Esophagus muscularis mucosa (tissue), 4 donors: ENCODE data around the gene TUBGCP3.

Source experiments
- CTCF ChIP-seq, 3 experiments: fragments of 200-600 bp in 2 of 3; fragments of 450-650 bp in 1 of 3; sonication (generic) in 2 of 3; IDR thresholded peaks; one replicate each; pipeline ENCODE4 v1.5.1; 2017 to 2019; ENCODE audit warnings: antibody characterized with exemption in 3 of 3, mild to moderate bottlenecking in 2 of 3, moderate library complexity in 1 of 3
- EP300 ChIP-seq: sonication (generic); formaldehyde crosslinking; IDR thresholded peaks from one replicate; pipeline ENCODE4 v1.6.1; 2017; ENCODE audit warnings: antibody characterized with exemption
- POLR2A ChIP-seq: fragments of 450-650 bp; IDR thresholded peaks from one replicate; pipeline ENCODE4 v1.6.1; 2017; ENCODE audit warnings: antibody characterized with exemption, moderate library complexity, mild to moderate bottlenecking, low read depth
- POLR2AphosphoS5 ChIP-seq, 2 donors: sonication (generic); formaldehyde crosslinking; IDR thresholded peaks; one replicate each; pipeline ENCODE4 v1.6.1; 2017; ENCODE audit warnings: antibody characterized with exemption in 2 of 2

- no peak for TF ChIP-seq POLR2A
- no peak for TF ChIP-seq POLR2AphosphoS5 (IDR thresholded peaks at IDR 0.05)
- TF ChIP-seq EP300 = no peak
- TF ChIP-seq CTCF (IDR thresholded peaks at IDR 0.05) = no peak
These were observed 1.5 kb downstream of the TUBGCP3 start for GRCh38 chr13:112586334-112586960.
